Esophagus muscularis mucosa (tissue), 3 donors: ENCODE data around the gene MRPL32.

Experiments
- CTCF ChIP-seq, 3 experiments: fragments of 200-600 bp in 2 of 3; fragments of 450-650 bp in 1 of 3; sonication (generic) in 2 of 3; IDR thresholded peaks; one replicate each; pipeline ENCODE4 v1.5.1; 2017 to 2019; ENCODE audit warnings: antibody characterized with exemption in 3 of 3, mild to moderate bottlenecking in 2 of 3, moderate library complexity in 1 of 3
- POLR2A ChIP-seq: fragments of 450-650 bp; IDR thresholded peaks from one replicate; pipeline ENCODE4 v1.6.1; 2017; ENCODE audit warnings: antibody characterized with exemption, moderate library complexity, mild to moderate bottlenecking, low read depth

DNA sequence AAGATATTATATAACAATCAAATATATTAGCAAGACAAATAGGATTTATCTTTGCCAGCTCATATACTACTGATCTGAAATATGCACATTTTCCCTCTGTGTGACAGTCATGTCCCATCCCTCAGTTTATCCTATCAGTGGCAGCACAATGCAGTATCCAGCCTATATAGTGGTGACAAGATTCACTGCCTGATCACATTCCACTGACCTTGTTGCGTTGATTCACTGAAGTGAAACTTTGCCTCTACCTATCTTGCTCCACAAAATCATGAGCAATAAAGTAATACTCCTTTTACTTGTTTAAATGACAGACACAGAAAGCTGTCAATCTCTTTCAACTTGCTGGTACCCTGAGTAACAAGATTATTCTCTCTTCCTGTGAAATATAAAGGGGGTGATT, 6.5 kb upstream of the MRPL32 start:
- TF ChIP-seq CTCF (IDR thresholded peaks at IDR 0.05) (no peak), POLR2A (no peak)
